Left ventricle myocardium superior (tissue), 1 donor: ENCODE data around the gene MPP2. TPM values are rescaled to one million over a fixed set of nuclear protein-coding genes. Genes with fewer than 3 reads are reported as not detected.
"Not testable (repeated sequence)": the region's sequence is repeated elsewhere in the genome, so short reads cannot be mapped to it uniquely, and the experiment has no call there.

Experiments used
- ATAC-seq: fragments of 200-7000 bp; cut with Tn5 transposase; one replicate; pipeline ENCODE4 v1.9.1; 2020; ENCODE audit warnings: mild to moderate bottlenecking, moderate library complexity
- DNase-seq: peaks from one replicate; pipeline ENCODE4 v3.0.0-alpha.2; 2020
- intact Hi-C: fragments of 100-400 bp; cut with micrococcal nuclease; formaldehyde crosslinking; loops from one replicate; pipeline ENCODE4 v1.11.0; 2022
- total RNA-seq: library from RNA; stranded (reverse); fragmentation: NEBNext Ultra II Directional; extraction: Animal tissue kit (Norgen Biotek cat#: 25700); gene quantifications from one replicate; pipeline ENCODE4 v1.2.1, GENCODE V29; 2021
- donor health status: DM: no; HTN: yes; CAD: no; lungs with severe emphysema.

MPP2 gene
- total RNA-seq, 1 donor from 2014 or later: 17.1 TPM

DNA sequence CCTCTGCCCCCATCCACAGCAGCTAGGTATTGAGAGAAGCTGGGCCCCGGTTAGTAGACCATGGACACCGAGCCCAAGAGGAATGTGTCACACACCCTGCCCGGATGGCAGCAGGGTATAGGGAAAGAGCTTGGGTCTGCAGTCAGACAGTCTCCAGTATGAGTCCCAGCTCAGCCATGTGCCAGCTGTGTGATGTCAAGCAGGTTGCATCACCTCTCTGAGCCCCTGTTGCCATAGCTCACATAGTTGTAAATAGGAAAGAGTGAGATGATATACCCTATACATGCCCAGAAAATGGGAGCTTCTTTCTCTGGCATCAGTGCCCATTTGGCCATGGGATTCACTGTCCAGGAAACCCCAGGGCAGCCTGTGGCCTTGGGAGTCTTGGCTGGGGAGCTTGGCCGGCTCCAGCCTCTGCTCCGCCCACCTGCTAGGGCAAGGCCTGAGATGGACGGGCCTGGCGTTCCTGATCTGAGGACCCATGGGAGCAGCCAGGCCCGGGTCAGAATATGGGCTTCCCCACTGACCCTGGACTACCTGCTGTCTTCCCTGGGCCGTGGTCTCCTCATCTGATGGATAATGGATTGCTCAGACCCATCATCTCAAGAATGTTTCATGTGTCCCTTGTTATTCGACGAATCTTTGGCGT is 47.1 kb downstream of the MPP2 start:
- intact Hi-C loops: no loop called here
- DNase-seq (no peak), ATAC-seq (peak; percentile 11)

DNA sequence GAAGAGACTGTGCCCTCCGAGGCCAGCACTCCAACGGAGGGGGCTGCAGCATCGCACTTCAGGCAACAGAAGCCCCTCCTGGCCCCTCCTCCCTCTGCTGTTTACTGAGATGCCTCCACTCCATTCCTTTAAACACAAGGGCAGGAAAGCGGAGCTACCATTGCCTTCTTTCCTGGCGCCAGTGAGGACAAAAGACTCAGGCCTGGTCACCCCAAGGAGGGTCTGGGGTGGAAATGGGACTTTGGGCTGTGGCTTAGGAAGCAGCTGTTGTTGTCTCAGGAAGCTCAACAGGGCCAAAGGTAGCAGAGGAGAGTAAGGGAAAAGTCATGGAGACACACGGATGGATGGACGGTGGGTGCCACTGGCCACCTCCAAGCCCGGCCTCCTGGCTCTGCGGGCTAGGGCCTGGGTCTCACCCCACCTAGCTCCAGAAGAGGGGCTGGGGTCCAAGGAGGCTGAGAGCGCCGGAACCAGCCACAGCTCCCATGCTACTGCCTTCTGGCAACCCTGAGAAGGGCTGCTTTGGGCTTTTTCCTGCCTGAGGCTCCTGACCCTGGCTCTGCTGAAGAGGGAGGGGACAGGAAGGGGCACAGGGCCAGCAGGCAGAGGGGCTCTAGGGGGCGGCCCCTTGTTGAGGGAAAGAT is 49.3 kb downstream of the MPP2 start:
- intact Hi-C loops: no loop called here
- no peak for ATAC-seq
- DNase-seq: no peak

DNA sequence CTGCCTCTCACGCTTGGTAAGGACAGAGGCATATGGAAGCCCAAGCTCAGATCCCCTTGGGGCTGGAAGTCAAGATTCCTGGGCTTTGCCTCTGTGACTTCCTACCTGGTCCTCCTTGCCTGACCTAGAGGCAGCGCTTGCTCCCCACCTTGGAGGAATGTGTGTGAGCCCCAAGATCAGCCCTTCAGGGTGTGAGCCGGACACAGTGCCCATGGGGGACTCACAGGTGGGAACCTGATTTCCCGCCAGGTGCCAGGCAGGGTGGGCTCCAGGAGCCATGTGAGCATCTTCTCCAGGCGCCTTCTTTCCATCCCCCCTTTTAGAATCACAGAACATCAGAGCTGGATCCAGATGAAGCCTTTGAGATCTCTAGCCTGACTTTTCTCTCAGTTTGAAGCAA is 50.2 kb downstream of the MPP2 start:
- DNase-seq (no peak), ATAC-seq (no peak)
- intact Hi-C loops: no loop called here

DNA sequence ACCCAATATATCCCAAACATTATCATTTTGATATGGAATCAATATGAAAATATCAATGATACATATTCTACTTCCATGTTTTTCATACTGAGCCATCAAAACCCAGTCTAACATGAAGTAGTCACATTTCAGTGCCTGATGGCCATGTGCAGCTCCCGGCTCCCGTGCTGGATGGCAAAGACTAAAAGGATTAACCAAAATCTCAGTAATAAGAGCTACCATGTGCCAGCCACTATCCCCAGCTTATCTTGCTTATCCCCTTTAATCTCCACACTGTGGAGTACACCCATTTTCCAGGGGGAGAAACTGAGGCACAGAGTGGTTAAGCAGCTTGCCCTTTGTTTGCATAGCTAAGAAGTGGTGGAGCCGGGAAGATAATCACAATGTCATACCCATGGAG is 51.2 kb downstream of the MPP2 start:
- DNase-seq (no peak), ATAC-seq (no peak)
- intact Hi-C loops: no loop called here

DNA sequence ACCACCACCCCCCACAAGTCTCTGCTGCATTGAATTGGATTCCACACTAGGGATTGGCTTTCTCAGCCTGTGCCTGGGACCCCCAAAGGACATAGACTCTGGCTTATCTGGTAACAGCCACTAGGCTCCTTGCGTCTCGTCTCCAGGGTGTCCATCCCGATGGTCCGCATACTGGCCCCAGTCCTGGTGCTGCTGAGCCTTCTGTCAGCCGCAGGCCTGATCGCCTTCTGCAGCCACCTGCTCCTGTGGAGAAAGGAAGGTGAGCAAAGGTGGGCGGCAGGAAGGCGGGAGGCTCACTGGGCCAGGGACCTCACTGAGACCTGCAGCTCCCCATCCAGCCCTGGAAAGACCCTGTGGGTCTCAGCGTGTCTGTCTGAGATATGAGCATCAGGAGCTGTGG is 52.3 kb downstream of the MPP2 start:
- intact Hi-C loops: no loop called here
- DNase-seq (no peak), ATAC-seq (no peak)

DNA sequence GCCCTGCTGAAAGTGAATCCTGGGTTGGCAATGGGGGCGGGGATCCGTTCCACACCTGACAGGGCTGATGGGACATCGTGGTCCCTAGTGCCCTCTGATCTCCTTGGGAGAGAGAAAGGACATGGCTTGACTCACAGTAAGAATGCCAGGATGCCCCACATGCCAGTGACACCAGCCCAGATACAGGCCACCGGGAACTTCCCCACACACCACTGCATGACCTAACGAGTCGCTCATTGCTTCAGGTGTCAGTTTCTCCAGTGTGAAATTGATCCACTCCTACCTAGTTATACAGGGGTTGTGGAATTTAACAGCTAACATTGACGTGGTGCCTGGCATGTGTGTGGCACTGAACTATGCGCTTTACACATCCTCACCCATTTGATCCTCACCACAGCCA is 52.8 kb downstream of the MPP2 start:
- intact Hi-C loops: no loop called here
- DNase-seq: no peak
- ATAC-seq: peak; percentile 43

DNA sequence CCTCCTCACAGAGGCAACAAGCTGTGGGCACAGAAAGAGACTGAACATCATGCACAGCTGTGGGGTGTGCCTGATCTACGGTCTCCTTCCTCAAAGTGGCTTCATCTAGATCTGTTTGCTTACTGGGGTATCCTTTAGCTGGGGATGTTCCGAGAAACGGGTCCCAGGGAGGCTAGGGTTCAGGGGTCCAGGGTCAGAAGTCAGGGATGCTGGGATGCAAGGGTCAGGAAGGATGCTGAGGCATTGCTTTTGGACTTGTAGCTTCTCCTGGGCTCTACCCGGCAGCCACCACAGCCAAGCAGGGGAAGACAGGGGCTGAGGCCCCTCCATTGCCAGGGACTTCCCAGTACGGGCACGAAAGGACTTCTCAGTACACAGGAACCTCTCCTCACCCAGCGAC is 53.8 kb downstream of the MPP2 start:
- ATAC-seq (no peak), DNase-seq (no peak)
- intact Hi-C loops: no loop called here

DNA sequence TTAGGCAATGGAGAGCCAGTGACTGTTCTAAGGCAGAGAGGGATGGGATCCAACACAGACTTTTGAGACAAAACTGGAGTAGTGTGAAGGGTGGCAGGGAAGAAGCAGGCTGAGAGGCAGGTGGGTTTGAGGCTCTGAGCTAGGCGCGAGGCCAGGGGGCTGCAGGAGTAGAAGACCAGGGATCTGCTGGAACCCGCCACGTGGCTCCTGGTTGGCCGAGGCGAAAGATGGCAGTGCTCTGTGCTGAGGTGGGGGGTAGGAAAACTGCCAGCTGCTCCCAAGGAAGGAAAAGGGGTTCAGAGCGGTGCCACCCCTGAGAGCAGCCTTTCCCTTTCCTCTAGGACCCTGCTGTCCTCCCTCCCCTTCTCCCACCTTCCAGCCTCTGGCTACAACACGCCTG is 54.8 kb downstream of the MPP2 start:
- no peak for DNase-seq
- intact Hi-C loops: no loop called here
- ATAC-seq: no peak

DNA sequence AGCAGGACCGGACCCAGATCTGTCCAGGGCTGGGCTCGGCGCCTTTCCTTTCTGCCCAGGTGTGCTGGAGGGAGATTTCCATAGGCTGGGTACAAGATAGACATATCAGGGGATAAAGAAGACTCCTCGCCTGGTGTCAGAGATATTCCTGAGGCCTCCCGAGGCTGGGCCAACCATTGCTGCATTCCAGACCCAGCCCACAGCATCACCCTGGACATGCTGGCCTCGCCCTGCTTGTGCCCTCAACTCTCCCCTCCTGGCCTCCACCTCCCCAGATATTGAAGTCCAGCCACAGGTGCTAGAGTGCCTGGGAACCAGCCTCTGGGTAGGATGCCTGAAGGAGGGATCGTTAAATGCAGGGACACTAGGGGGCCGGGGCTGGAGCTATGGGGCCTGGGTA is 58.2 kb downstream of the MPP2 start:
- intact Hi-C loops: no loop called here
- DNase-seq: no peak
- no peak for ATAC-seq

DNA sequence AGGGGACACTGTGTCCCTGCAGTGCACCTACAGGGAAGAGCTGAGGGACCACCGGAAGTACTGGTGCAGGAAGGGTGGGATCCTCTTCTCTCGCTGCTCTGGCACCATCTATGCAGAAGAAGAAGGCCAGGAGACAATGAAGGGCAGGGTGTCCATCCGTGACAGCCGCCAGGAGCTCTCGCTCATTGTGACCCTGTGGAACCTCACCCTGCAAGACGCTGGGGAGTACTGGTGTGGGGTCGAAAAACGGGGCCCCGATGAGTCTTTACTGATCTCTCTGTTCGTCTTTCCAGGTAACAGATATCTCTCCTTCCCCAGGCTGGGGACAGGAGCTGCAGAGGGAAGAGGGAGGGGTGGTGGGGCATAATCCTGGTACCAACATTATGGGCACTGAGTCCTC is 58.7 kb downstream of the MPP2 start:
- intact Hi-C loops: no loop called here
- DNase-seq (no peak), ATAC-seq (no peak)

DNA sequence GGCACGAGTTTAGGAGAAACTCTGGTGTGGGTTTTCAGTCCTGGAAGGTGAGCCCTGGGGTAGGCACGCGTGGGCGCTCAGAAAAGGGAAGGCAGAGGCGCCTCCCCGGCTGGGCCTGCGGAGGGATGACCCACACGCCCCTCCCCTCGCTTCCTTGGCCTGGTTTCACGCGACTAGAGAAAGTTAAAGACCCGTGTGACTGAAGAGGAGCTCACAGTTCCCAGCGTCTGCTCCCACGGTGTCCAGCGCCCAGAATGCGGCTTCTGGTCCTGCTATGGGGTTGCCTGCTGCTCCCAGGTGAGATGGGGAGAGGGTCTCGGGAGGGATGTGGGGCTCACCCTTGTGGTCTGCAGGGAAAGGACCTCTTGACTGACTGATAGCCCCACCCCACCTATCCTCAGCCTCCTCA is 60.4 kb downstream of the MPP2 start, which contains the start of gene CD300LG:
TSS of gene CD300LG (plus strand) at position 214 of the 409 bp plus-strand sequence. CDS start at position 255, 41 bp downstream.
- ATAC-seq: peak; percentile 44
- intact Hi-C loops: no loop called here
- DNase-seq: peak; percentile 60

DNA sequence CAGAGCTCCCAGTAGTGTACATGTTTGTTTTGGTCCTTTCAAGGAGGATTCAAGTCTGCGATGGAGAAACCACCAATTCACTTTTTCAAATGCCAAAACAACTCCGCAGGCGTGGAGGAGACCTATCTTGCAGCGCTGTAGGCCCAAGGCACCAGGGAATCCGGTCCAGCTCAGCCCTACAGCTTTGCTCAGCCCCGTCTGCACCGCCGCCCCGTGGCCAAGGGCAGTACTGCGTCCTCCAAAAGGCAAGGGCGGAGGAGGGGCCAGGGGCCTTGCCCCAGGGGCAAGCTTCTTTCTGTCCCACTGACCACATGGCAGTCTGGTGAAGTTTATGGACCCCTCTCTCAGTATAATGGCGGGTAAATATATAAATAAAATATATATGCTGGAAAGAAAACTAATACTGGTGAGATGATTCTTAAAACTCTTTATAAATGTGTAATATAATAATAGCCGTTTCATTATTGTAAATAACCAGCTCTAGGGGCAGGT is 61.1 kb downstream of the MPP2 start:
- intact Hi-C loops: no loop called here
- ATAC-seq (peak; percentile 97), DNase-seq (peak; percentile 93)

DNA sequence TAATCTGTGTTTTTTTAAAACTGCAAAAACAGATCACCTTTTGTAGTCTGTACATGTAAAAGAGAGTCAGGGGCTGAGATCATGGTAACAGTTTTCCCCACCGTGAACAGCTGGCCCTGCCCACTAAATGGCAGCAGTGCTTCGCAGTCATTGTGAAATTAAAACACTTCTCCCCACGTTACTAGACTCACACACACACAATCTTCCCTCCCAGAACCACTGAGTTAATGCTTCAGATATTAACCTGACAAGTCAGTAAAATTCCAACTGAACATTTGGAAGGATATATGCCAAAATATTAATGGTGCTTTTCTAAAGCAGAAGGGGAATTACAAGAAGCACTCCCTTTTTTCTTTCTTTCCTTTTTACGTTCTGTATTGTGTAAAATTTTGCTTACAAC is 61.6 kb downstream of the MPP2 start:
- DNase-seq (no peak), ATAC-seq (no peak)
- intact Hi-C loops: no loop called here

DNA sequence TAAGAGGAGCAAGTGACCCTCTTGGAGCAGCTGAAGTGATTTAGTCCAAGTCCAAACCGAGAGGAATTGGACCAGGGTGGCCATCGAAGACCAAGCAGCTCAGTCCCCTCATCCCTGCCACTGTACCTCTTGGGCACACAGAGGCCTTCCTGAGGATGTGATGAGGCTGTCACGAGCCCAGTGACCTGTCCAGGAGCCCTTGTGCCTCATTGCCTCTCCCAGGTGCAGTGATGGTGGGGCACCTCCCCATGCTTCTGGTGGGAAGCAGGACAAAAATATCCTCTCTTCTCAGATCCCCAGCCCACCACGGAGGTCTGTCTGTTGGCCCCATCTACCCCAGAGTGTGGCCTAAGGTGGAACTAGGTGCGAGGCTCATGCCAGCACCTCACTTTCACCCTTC is 63.1 kb downstream of the MPP2 start:
- intact Hi-C loops: no loop called here
- DNase-seq: no peak

DNA sequence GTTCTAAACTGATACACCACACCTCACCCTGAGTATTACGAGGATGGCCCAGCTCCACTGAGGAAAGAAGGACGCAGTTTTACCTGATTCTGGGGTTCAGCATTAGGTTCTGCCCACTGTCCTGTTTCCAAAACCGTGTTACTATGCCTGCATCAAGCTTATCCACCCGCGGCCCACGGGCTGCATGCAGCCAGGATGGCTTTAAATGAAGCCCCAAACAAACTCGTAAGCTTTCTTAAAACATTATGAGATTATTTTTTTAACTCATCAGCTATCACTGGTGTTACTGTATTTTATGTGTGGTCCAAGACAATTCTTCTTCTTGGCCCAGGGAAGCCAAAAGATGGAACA is 64.4 kb downstream of the MPP2 start:
- intact Hi-C loops: no loop called here
- no peak for ATAC-seq
- no peak for DNase-seq

More for the DNA sequence above, 63.1 kb downstream of the MPP2 start:
- ATAC-seq: no peak

DNA sequence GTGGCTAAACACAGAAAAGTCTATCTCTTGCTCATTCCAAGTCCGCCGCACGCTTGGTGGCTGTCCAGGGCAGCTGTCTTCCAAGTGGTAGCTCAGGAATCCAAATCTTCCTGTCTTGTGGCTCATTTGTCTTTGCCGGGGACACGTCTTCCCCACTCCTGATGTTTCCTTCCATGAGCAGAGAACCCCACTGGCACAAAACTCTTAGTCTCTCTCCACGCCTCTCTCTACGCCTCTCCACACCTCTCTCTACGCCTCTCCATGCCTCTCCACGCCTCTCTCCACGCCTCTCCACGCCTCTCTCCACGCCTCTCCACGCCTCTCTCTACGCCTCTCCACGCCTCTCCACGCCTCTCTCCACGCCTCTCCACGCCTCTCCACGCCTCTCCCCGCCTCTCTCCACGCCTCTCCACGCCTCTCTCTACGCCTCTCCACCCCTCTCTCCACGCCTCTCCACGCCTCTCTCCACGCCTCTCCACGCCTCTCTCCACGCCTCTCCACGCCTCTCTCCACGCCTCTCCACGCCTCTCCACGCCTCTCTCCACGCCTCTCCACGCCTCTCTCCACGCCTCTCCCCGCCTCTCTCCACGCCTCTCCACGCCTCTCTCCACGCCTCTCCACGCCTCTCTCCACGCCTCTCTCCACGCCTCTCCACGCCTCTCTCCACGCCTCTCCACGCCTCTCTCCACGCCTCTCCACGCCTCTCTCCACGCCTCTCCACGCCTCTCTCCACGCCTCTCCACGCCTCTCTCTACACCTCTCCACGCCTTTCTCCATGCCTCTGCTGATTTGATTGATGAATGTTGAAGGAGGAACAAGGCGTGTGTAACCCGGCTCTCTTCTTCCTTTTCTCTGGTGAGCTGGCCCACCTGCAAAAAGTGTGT is 65.0 kb downstream of the MPP2 start:
- ATAC-seq, DNase-seq, intact Hi-C loops: not testable (repeated sequence)

DNA sequence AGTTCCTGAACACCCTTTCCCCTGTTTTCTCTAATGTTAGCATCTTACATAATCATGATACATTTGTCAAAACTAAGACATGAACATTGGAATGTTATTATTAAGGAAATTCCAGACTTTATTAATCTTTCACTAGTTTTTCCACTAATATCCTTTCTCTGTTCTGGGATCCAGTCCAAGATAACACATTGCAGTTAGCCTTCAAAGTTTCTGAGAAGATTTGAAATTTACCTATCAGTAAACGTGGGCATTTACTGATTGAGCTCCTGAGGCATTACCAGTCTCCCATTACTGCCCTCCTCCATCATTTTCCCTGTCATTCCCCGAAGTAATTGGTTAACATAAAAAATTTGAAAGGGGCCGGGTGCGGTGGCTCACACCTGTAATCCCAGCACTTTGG is 66.1 kb downstream of the MPP2 start:
- DNase-seq: no peak
- no peak for ATAC-seq
- intact Hi-C loops: no loop called here

DNA sequence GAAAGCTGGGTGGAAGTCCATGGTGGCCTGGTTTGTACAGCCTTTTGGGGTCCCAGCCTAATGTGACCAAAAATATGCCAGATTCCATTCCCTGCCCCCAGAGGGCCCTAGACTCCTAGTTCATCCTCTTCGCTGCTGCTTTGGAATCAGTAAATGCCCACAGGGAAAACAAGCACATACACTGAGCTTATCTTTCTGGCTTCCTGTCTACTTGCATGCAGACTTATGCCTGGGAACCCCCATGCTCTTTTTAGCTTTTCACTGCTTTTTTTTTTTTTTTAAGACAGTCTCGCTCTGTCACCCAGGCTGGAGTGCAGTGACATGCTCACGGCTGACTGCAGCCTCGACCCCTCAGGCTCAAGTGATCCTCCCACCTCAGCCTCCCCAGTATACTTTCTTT is 66.5 kb downstream of the MPP2 start:
- DNase-seq: no peak
- peak; percentile 53 for ATAC-seq
- intact Hi-C loops: no loop called here

DNA sequence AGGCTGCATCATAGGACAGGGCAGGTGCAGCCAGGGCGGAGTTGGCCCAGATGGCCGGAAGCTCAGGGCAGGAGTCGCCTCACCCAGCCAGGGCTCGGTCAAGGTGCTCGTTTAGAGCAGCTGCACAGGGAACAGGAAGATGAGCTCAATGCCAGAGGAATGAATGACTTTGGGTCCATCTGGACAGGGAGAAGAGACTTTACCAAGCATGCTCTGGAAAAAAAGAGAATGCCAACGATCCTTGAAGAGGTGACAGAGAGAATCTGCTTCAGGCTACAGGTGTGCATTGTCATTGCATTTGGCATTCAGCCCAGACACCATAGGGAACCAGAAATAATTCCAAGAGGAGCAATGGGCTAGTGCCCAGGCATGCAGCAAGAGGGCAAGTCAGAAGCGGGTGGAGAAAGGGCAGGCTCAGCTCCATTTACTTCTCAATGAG is 67.6 kb downstream of the MPP2 start:
- intact Hi-C loops: no loop called here
- DNase-seq (no peak), ATAC-seq (peak; percentile 39)

DNA sequence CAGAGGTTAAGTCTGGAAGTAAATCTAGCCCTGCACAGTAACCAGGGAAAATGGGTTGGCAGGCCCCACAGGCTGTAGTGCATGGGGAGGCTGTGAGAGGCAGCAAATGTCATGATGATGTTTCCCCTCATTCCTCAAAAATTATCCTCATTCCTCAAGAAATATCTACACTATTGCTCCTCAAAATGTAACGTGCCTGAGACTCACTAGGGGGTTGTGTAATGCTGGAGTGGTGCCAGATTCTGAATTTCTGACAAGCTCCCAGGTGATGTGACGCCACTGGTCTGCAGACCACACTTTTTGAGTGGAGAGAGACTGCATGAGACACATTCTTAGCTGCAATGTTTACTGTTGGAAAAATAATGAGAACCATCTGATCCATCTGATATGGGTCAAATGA is 73.2 kb downstream of the MPP2 start:
- no peak for DNase-seq
- ATAC-seq: no peak
- intact Hi-C loops: no loop called here
